ENCODE data around the gene SPATA17.
"Not testable (repeated sequence)": the region's sequence is repeated elsewhere in the genome, so short reads cannot be mapped to it uniquely, and the experiment has no call there.

The SPATA17 gene

GRCh38 chr1:217630711-217631591, at the start of gene SPATA17, which contains the start of gene GPATCH2:
SPATA17 (plus strand) TSS chr1:217631344; CDS start chr1:217631379, 35 bp downstream.
GPATCH2 (minus strand) TSS chr1:217631090; CDS start chr1:217630971, 119 bp downstream.
- Mint-ChIP-seq H3K9me3 (no peaks in the 10 kb centered on the region), H3K36me3 (ENCODE audit: low read depth) (peaks cover 2% of the 10 kb centered on the region), H3K27ac (peak within 1 kb of the TSS; percentile 98), H3K4me3 (peak within 1 kb of the TSS; percentile 94), H3K4me1 (ENCODE audit: low read depth) (peaks cover 21% of the 10 kb centered on the region), H3K27me3 (ENCODE audit: low read depth) (peaks cover 2% of the 10 kb centered on the region)
- peak; percentile 75 for DNase-seq (ENCODE audit: low spot score)

GRCh38 chr1:217584286-217584811, 46.8 kb upstream of the SPATA17 start:
- not testable (repeated sequence) for H3K9me3 Mint-ChIP-seq; H3K4me3 Mint-ChIP-seq; DNase-seq (ENCODE audit: low spot score); H3K27me3 Mint-ChIP-seq (ENCODE audit: low read depth); H3K4me1 Mint-ChIP-seq (ENCODE audit: low read depth); H3K27ac Mint-ChIP-seq; H3K36me3 Mint-ChIP-seq (ENCODE audit: low read depth)

- no peaks in the 10 kb centered on the region for H3K9me3 Mint-ChIP-seq
- no peak overlapping the region for H3K4me3 Mint-ChIP-seq
- no peaks in the 10 kb centered on the region for H3K27me3 Mint-ChIP-seq (ENCODE audit: low read depth)
- no peaks in the 10 kb centered on the region for H3K36me3 Mint-ChIP-seq (ENCODE audit: low read depth)
- DNase-seq (ENCODE audit: low spot score): no peak
- H3K27ac Mint-ChIP-seq: no peak overlapping the region
- peaks cover 2% of the 10 kb centered on the region for H3K4me1 Mint-ChIP-seq (ENCODE audit: low read depth)
Measured at GRCh38 chr1:217585577-217585976, 45.6 kb upstream of the SPATA17 start.

- Mint-ChIP-seq H3K9me3 (no peaks in the 10 kb centered on the region), H3K4me3 (no peak overlapping the region), H3K36me3 (ENCODE audit: low read depth) (no peaks in the 10 kb centered on the region), H3K27me3 (ENCODE audit: low read depth) (no peaks in the 10 kb centered on the region), H3K27ac (no peak overlapping the region), H3K4me1 (ENCODE audit: low read depth) (peaks cover 2% of the 10 kb centered on the region)
- no peak for DNase-seq (ENCODE audit: low spot score)
Measured at GRCh38 chr1:217586586-217586985, 44.6 kb upstream of the SPATA17 start.

- Mint-ChIP-seq H3K27me3 (ENCODE audit: low read depth) (no peaks in the 10 kb centered on the region), H3K4me3 (no peak overlapping the region)
Measured at GRCh38 chr1:217590598-217590997, 40.5 kb upstream of the SPATA17 start.

GRCh38 chr1:217599154-217599553, 32.0 kb upstream of the SPATA17 start:
- H3K36me3 Mint-ChIP-seq (ENCODE audit: low read depth): peaks cover 6% of the 10 kb centered on the region
- no peak for DNase-seq (ENCODE audit: low spot score)
- H3K4me1 Mint-ChIP-seq (ENCODE audit: low read depth): no peaks in the 10 kb centered on the region
- H3K4me3 Mint-ChIP-seq: no peak overlapping the region
- no peaks in the 10 kb centered on the region for H3K27me3 Mint-ChIP-seq (ENCODE audit: low read depth)
- no peaks in the 10 kb centered on the region for H3K9me3 Mint-ChIP-seq
- no peak overlapping the region for H3K27ac Mint-ChIP-seq

More at GRCh38 chr1:217590598-217590997, 40.5 kb upstream of the SPATA17 start:
- Mint-ChIP-seq H3K36me3 (ENCODE audit: low read depth) (no peaks in the 10 kb centered on the region), H3K4me1 (ENCODE audit: low read depth) (peaks cover 2% of the 10 kb centered on the region), H3K27ac (no peak overlapping the region), H3K9me3 (no peaks in the 10 kb centered on the region)
- no peak for DNase-seq (ENCODE audit: low spot score)

- no peak for DNase-seq (ENCODE audit: low spot score)
- no peak overlapping the region for H3K27ac Mint-ChIP-seq
- no peaks in the 10 kb centered on the region for H3K27me3 Mint-ChIP-seq (ENCODE audit: low read depth)
- no peaks in the 10 kb centered on the region for H3K9me3 Mint-ChIP-seq
- no peaks in the 10 kb centered on the region for H3K4me1 Mint-ChIP-seq (ENCODE audit: low read depth)
- no peak overlapping the region for H3K4me3 Mint-ChIP-seq
- peaks cover 10% of the 10 kb centered on the region for H3K36me3 Mint-ChIP-seq (ENCODE audit: low read depth)
Measured at GRCh38 chr1:217602380-217602779, 28.8 kb upstream of the SPATA17 start.

- Mint-ChIP-seq H3K9me3 (no peaks in the 10 kb centered on the region), H3K27me3 (ENCODE audit: low read depth) (no peaks in the 10 kb centered on the region), H3K4me3 (no peak overlapping the region), H3K4me1 (ENCODE audit: low read depth) (no peaks in the 10 kb centered on the region), H3K27ac (no peak overlapping the region), H3K36me3 (ENCODE audit: low read depth) (peaks cover 10% of the 10 kb centered on the region)
- no peak for DNase-seq (ENCODE audit: low spot score)
Measured at GRCh38 chr1:217605390-217605789, 25.8 kb upstream of the SPATA17 start.

GRCh38 chr1:217614200-217614712, 16.9 kb upstream of the SPATA17 start:
- Mint-ChIP-seq H3K36me3 (ENCODE audit: low read depth) (peaks cover 17% of the 10 kb centered on the region), H3K4me3 (no peak overlapping the region), H3K27ac (no peak overlapping the region), H3K27me3 (ENCODE audit: low read depth) (no peaks in the 10 kb centered on the region), H3K9me3 (no peaks in the 10 kb centered on the region), H3K4me1 (ENCODE audit: low read depth) (no peaks in the 10 kb centered on the region)
- DNase-seq (ENCODE audit: low spot score): no peak

GRCh38 chr1:217617126-217617525, 14.0 kb upstream of the SPATA17 start:
- Mint-ChIP-seq H3K4me3 (no peak overlapping the region), H3K36me3 (ENCODE audit: low read depth) (peaks cover 20% of the 10 kb centered on the region), H3K9me3 (no peaks in the 10 kb centered on the region)

GRCh38 chr1:217620814-217621213, 10.3 kb upstream of the SPATA17 start:
- Mint-ChIP-seq H3K27ac (peak overlapping the region; percentile 51), H3K4me3 (peak overlapping the region; percentile 10), H3K36me3 (ENCODE audit: low read depth) (peaks cover 23% of the 10 kb centered on the region), H3K9me3 (no peaks in the 10 kb centered on the region), H3K4me1 (ENCODE audit: low read depth) (peaks cover 17% of the 10 kb centered on the region), H3K27me3 (ENCODE audit: low read depth) (no peaks in the 10 kb centered on the region)
- DNase-seq (ENCODE audit: low spot score): no peak

More at GRCh38 chr1:217617126-217617525, 14.0 kb upstream of the SPATA17 start:
- H3K27ac Mint-ChIP-seq: no peak overlapping the region
- no peaks in the 10 kb centered on the region for H3K27me3 Mint-ChIP-seq (ENCODE audit: low read depth)
- no peak for DNase-seq (ENCODE audit: low spot score)
- peaks cover 12% of the 10 kb centered on the region for H3K4me1 Mint-ChIP-seq (ENCODE audit: low read depth)

GRCh38 chr1:217622042-217622441, 9.1 kb upstream of the SPATA17 start:
- H3K4me3 Mint-ChIP-seq: no peak overlapping the region
- no peak overlapping the region for H3K27ac Mint-ChIP-seq
- H3K27me3 Mint-ChIP-seq (ENCODE audit: low read depth): no peaks in the 10 kb centered on the region
- H3K36me3 Mint-ChIP-seq (ENCODE audit: low read depth): peaks cover 21% of the 10 kb centered on the region
- no peak for DNase-seq (ENCODE audit: low spot score)
- no peaks in the 10 kb centered on the region for H3K9me3 Mint-ChIP-seq
- peaks cover 17% of the 10 kb centered on the region for H3K4me1 Mint-ChIP-seq (ENCODE audit: low read depth)

GRCh38 chr1:217626321-217626720, 4.8 kb upstream of the SPATA17 start:
- H3K9me3 Mint-ChIP-seq: no peaks in the 10 kb centered on the region
- peaks cover 4% of the 10 kb centered on the region for H3K36me3 Mint-ChIP-seq (ENCODE audit: low read depth)
- H3K27me3 Mint-ChIP-seq (ENCODE audit: low read depth): no peaks in the 10 kb centered on the region
- no peak overlapping the region for H3K27ac Mint-ChIP-seq
- H3K4me3 Mint-ChIP-seq: no peak overlapping the region
- no peak for DNase-seq (ENCODE audit: low spot score)
- H3K4me1 Mint-ChIP-seq (ENCODE audit: low read depth): peaks cover 31% of the 10 kb centered on the region

- H3K4me1 Mint-ChIP-seq (ENCODE audit: low read depth): peaks cover 26% of the 10 kb centered on the region
- H3K36me3 Mint-ChIP-seq (ENCODE audit: low read depth): peaks cover 4% of the 10 kb centered on the region
- no peak overlapping the region for H3K4me3 Mint-ChIP-seq
Measured at GRCh38 chr1:217627431-217627830, 3.7 kb upstream of the SPATA17 start.

More at GRCh38 chr1:217627431-217627830, 3.7 kb upstream of the SPATA17 start:
- H3K27me3 Mint-ChIP-seq (ENCODE audit: low read depth): no peaks in the 10 kb centered on the region
- H3K9me3 Mint-ChIP-seq: no peaks in the 10 kb centered on the region
- DNase-seq (ENCODE audit: low spot score): no peak
- H3K27ac Mint-ChIP-seq: no peak overlapping the region

All from T-helper 2 cell treated with Interferon-gamma antibody and Interleukin-4, amounts not matched to agents 5 μg/mL and 100 μg/mL, for 36 hours (primary cell).